A549 (cell line): ENCODE results near the gene SARS2. TPM values are rescaled to one million over a fixed set of nuclear protein-coding genes. Genes with fewer than 3 reads are reported as not detected.

Source experiments
- ATAC-seq, 2 experiments: fragments of 200-7000 bp in 1 of 2; fragments of >200 bp in 1 of 2; cut with Nextera tagmentation in 1 of 2; cut with Tn5 transposase in 1 of 2; 3 replicates each; pipeline versions ENCODE4 v1.8.0 to v1.9.1; 2018 to 2020; ENCODE audit warnings: mild to moderate bottlenecking in 1 of 2, moderate library complexity in 1 of 2
- CTCF ChIA-PET: fragments of 300-600 bp; sonication (Branson Sonifier 250); formaldehyde crosslinking; extraction: SDS; loops from one replicate; lab custom pipeline; 2021; ENCODE audit warnings: antibody characterized with exemption, inconsistent platforms; lab: Yijun Ruan, JAX
- POLR2A ChIA-PET: fragments of 350-600 bp; formaldehyde crosslinking; extraction: SDS; loops from one replicate; lab custom pipeline; 2021; ENCODE audit warnings: antibody characterized with exemption, inconsistent platforms; lab: Yijun Ruan, JAX
- DNase-seq, 2 experiments: peaks; one replicate each; pipeline versions ENCODE4 v3.0.0 to v3.0.0-alpha.2; 2011 to 2016; ENCODE audit warnings: low read depth in 1 of 2, low spot score in 1 of 2
- FAIRE-seq: peaks from 2 replicates; lab custom pipeline; 2011; peaks lifted over from hg19 to GRCh38; lab: Jason Lieb, UNC
- H3K27ac ChIP-seq, 2 experiments: fragments of >200 bp; sonication (Bioruptor Twin); formaldehyde crosslinking; 3 replicates each; pipeline ENCODE4 v1.5.1; 2016 to 2017
- H3K4me1 ChIP-seq: fragments of >200 bp; sonication (Bioruptor Twin); formaldehyde crosslinking; 3 replicates; pipeline ENCODE4 v1.6.1; 2016
- H3K4me2 ChIP-seq: fragments of >200 bp; sonication (Bioruptor Twin); formaldehyde crosslinking; 3 replicates; pipeline ENCODE4 v1.6.1; 2016
- H3K4me3 ChIP-seq: fragments of >200 bp; sonication (Bioruptor Twin); formaldehyde crosslinking; 3 replicates; pipeline ENCODE4 v1.5.1; 2016
- H3K9me3 ChIP-seq: fragments of >200 bp; sonication (Bioruptor Twin); formaldehyde crosslinking; 3 replicates; pipeline ENCODE4 v1.6.1; 2016
- BHLHE40 ChIP-seq: IDR thresholded peaks from 2 replicates; pipeline ENCODE4 v1.6.1; 2012; ENCODE audit warnings: low read depth, low read length, inconsistent platforms
- CHD2 ChIP-seq: fragments of 150-350 bp; IDR thresholded peaks from 2 replicates; pipeline ENCODE4 v1.6.1; 2014; ENCODE audit warnings: low read length; ENCODE audit not compliant: partially characterized antibody
- CHD4 ChIP-seq: fragments of 200-600 bp; sonication (generic); IDR thresholded peaks from 2 replicates; pipeline ENCODE4 v1.6.1; 2016; ENCODE audit warnings: antibody characterized with exemption, mild to moderate bottlenecking, borderline replicate concordance
- EHF ChIP-seq: fragments of 250-450 bp; sonication (Bioruptor Pico); IDR thresholded peaks from 2 replicates; pipeline ENCODE4 v1.5.0; 2020; ENCODE audit warnings: mild to moderate bottlenecking
- ESRRA ChIP-seq: fragments of 150-350 bp; IDR thresholded peaks from 2 replicates; pipeline ENCODE4 v1.6.1; 2014; ENCODE audit warnings: mild to moderate bottlenecking, low read length, borderline replicate concordance
- FOSL2 ChIP-seq, 2 experiments: fragments of 450-650 bp in 1 of 2; fragments of >200 bp in 1 of 2; sonication (Bioruptor Twin) in 1 of 2; formaldehyde crosslinking; IDR thresholded peaks; 2 replicates each; pipeline versions ENCODE4 v1.5.0 to v1.6.1; 2016 to 2020; ENCODE audit warnings: mild to moderate bottlenecking in 1 of 2, moderate library complexity in 1 of 2
- FOXS1 ChIP-seq: fragments of 250-450 bp; sonication (Bioruptor Pico); IDR thresholded peaks from 2 replicates; pipeline ENCODE4 v1.5.0; 2020; ENCODE audit warnings: mild to moderate bottlenecking, moderate library complexity
- GATA3 ChIP-seq: IDR thresholded peaks from 2 replicates; pipeline ENCODE4 v1.6.1; 2012; ENCODE audit warnings: borderline replicate concordance
- HEYL ChIP-seq: fragments of 250-450 bp; sonication (Bioruptor Pico); IDR thresholded peaks from 2 replicates; pipeline ENCODE4 v1.8.0; 2021; ENCODE audit warnings: mild to moderate bottlenecking, moderate library complexity
- HOXB5 ChIP-seq: fragments of 250-450 bp; sonication (Bioruptor Pico); IDR thresholded peaks from 2 replicates; pipeline ENCODE4 v1.5.0; 2020; ENCODE audit warnings: mild to moderate bottlenecking, moderate library complexity
- JUNB ChIP-seq: fragments of >200 bp; sonication (Bioruptor Twin); formaldehyde crosslinking; IDR thresholded peaks from 2 replicates; pipeline ENCODE4 v1.6.1; 2016
- MYC ChIP-seq: IDR thresholded peaks from 2 replicates; pipeline ENCODE4 v1.6.1; 2012; ENCODE audit warnings: mild to moderate bottlenecking, inconsistent platforms, low read length, improper control_type of control experiment, borderline replicate concordance
- NFE2L2 ChIP-seq: fragments of 150-350 bp; conservative IDR thresholded peaks from 2 replicates; pipeline ENCODE4 v1.6.1; 2014; ENCODE audit warnings: low read length
- NR3C1 ChIP-seq: fragments of >200 bp; sonication (Bioruptor Twin); formaldehyde crosslinking; IDR thresholded peaks from 3 replicates; pipeline ENCODE4 v1.6.1; 2017
- POLR2A ChIP-seq: IDR thresholded peaks from 2 replicates; pipeline ENCODE4 v1.6.1; 2012; ENCODE audit warnings: mild to moderate bottlenecking, low read length
- POLR2AphosphoS2 ChIP-seq: conservative IDR thresholded peaks from 2 replicates; pipeline ENCODE4 v1.6.1; 2012; ENCODE audit warnings: low read length, improper control_type of control experiment, inconsistent platforms
- RCOR1 ChIP-seq: fragments of 150-350 bp; IDR thresholded peaks from 2 replicates; pipeline ENCODE4 v1.6.1; 2014; ENCODE audit warnings: antibody characterized with exemption, low read length, low read depth
- RFX5 ChIP-seq: fragments of 450-650 bp; IDR thresholded peaks from 2 replicates; pipeline ENCODE4 v1.7.1; 2014; ENCODE audit warnings: antibody characterized with exemption, mild to moderate bottlenecking, moderate library complexity
- RNF2 ChIP-seq: fragments of 200-600 bp; sonication (generic); IDR thresholded peaks from 2 replicates; pipeline ENCODE4 v1.6.1; 2016; ENCODE audit warnings: low read depth, mild to moderate bottlenecking, antibody characterized with exemption, moderate library complexity, borderline replicate concordance
- SMC3 ChIP-seq: fragments of >200 bp; sonication (Bioruptor Twin); formaldehyde crosslinking; IDR thresholded peaks from 3 replicates; pipeline ENCODE4 v1.6.1; 2018; ENCODE audit warnings: inconsistent platforms
- ZFP36 ChIP-seq: fragments of 450-650 bp; IDR thresholded peaks from 2 replicates; pipeline ENCODE4 v1.6.1; 2014; ENCODE audit warnings: borderline replicate concordance; ENCODE audit not compliant: partially characterized antibody
- ZSCAN20 ChIP-seq: fragments of 250-450 bp; sonication (Bioruptor Pico); IDR thresholded peaks from 2 replicates; pipeline ENCODE4 v1.8.0; 2022; ENCODE audit warnings: mild to moderate bottlenecking, moderate library complexity
- WGBS: methylation state at CpG from one replicate; pipeline ENCODE4 v1.1.6; 2017; ENCODE audit errors: missing lambda C conversion rate; 5-methylcytosine and 5-hydroxymethylcytosine counted together
- polyA minus RNA-seq: library from RNA; depleted of rRNA, polyadenylated mRNA; stranded (reverse); fragments of >200 nt; gene quantifications from 2 replicates; pipeline ENCODE4 v1.2.3, GENCODE V29; 2011; rRNA and poly(A)+ RNA removed
- polyA plus RNA-seq, 4 experiments: library from polyadenylated mRNA; depleted of rRNA in 3 of 4; stranded (reverse); fragments of >200 nt; fragmentation: RNase III in 1 of 4; extraction: RNeasy Plus Mini Kit Qiagen cat#74134 plus additional on column Dnase treatment in 1 of 4; gene quantifications; 2 replicates in 3 of 4; 3 replicates in 1 of 4; pipeline ENCODE4 v1.2.3, GENCODE V29; 2011 to 2017
- TF ChIP-seq, protein P1 (sequence below): fragments of 150-350 bp; IDR thresholded peaks from 2 replicates; pipeline ENCODE4 v1.6.1; 2014; ENCODE audit warnings: low read depth, mild to moderate bottlenecking, low read length
- TF ChIP-seq, protein P2 (sequence below): IDR thresholded peaks from 2 replicates; pipeline ENCODE4 v1.6.1; 2012; ENCODE audit warnings: low read depth, borderline replicate concordance
- TF ChIP-seq, protein P3 (sequence below): fragments of >200 bp; sonication (Bioruptor Twin); formaldehyde crosslinking; IDR thresholded peaks from 3 replicates; pipeline ENCODE4 v1.6.1; 2016
- TF ChIP-seq, protein P4 (sequence below): fragments of 200-600 bp; sonication (generic); IDR thresholded peaks from 2 replicates; pipeline ENCODE4 v1.6.1; 2016; ENCODE audit warnings: antibody characterized with exemption, mild to moderate bottlenecking, moderate library complexity
- TF ChIP-seq, protein P5 (sequence below): fragments of 450-650 bp; IDR thresholded peaks from 2 replicates; pipeline ENCODE4 v1.6.1; 2014; ENCODE audit warnings: antibody characterized with exemption
- TF ChIP-seq, protein P6 (sequence below): IDR thresholded peaks from 2 replicates; pipeline ENCODE4 v1.6.1; 2012

SARS2 gene, protein sequence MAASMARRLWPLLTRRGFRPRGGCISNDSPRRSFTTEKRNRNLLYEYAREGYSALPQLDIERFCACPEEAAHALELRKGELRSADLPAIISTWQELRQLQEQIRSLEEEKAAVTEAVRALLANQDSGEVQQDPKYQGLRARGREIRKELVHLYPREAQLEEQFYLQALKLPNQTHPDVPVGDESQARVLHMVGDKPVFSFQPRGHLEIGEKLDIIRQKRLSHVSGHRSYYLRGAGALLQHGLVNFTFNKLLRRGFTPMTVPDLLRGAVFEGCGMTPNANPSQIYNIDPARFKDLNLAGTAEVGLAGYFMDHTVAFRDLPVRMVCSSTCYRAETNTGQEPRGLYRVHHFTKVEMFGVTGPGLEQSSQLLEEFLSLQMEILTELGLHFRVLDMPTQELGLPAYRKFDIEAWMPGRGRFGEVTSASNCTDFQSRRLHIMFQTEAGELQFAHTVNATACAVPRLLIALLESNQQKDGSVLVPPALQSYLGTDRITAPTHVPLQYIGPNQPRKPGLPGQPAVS
- polyA plus RNA-seq (2011; rRNA removed): 46.1 and 46.7 TPM in 2 replicates
- 81.2 and 106 TPM in 2 replicates for polyA plus RNA-seq (2012; cell fraction: cytosol; rRNA removed)
- polyA plus RNA-seq (2012; cell fraction: nucleus; rRNA removed): 448 and 539 TPM in 2 replicates
- polyA plus RNA-seq (2017; fragmentation: RNase III; extraction: RNeasy Plus Mini Kit Qiagen cat#74134 plus additional on column Dnase treatment): 81.8 to 98.0 TPM (median 93.4 TPM) in 3 replicates
- 54.8 and 68.1 TPM in 2 replicates for polyA minus RNA-seq

DNA sequence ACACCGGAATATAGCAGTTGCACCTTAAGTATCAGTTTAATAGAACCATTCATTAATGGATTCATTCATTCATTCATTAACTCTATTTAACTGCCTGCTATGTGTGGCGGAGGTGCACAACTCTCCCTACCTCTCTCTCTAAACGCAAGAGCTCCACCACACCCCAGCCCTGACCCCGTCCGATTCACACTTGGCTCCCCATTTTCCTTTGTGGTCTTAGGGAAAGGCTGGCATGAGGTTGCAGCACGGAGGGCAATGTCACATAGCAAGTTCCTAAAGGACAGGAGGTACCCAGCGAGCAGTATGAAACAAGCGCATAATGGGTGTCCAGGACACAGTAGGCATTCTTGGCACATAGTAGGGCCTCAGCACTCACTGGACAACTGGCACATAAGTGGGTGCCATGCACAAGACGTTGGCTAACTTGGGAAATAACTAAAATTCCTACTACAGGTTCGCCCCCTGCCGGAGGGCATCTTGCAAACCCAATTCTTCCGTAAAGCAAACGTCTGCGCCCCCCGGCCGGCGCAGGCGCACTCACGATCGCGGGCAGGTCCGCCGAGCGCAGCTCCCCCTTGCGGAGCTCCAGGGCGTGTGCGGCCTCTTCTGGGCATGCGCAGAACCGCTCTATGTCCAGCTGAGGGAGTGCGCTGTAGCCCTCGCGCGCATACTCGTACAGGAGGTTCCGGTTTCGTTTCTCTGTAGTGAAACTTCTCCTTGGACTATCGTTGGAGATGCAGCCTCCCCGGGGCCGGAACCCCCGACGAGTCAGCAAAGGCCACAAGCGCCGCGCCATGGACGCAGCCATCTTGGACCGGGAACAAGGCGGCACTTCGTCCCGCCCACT lies at the start of gene SARS2:
TSS of gene SARS2 (minus strand) at position 835 of the 847 bp plus-strand sequence. CDS start at position 808, 27 bp downstream.
- Histone ChIP-seq H3K4me3 (peak within 1 kb of the TSS; percentile 66), H3K27ac (peak within 1 kb of the TSS; percentile 87), H3K4me2 (peak within 1 kb of the TSS; percentile 86), H3K9me3 (no peaks in the 10 kb centered on the region), H3K4me1 (peaks cover 19% of the 10 kb centered on the region)
- 3% methylated on average over 49 of the region's 49 CpGs for WGBS
- FAIRE-seq: no peak
- CTCF ChIA-PET: interaction anchor here (0.5 to 12.2 kb wide), 136 partner anchors 9 to 1548 kb away, joined by 3 to 245 read pairs (median 4); partner anchors contain the start of genes ACP7, CAPN12, CCER2 and ECH1
- DNase-seq: peak; percentile 98 to 99
- ATAC-seq: peak; percentile 65 to 69
- POLR2A ChIA-PET: interaction anchor here (0.6 to 3.0 kb wide), 58 partner anchors 9 to 572 kb away, joined by 3 to 30 read pairs (median 4); partner anchors contain the start of genes ACTN4, CCER2, ECH1 and EIF3K
- no peak for TF ChIP-seq FOXS1 (CRISPR knock-in tag)
- TF ChIP-seq CHD4: peak; percentile 67; the same call in 1 of the 2 replicates
- no peak for TF ChIP-seq NFE2L2
- TF ChIP-seq FOSL2 (IDR thresholded peaks at IDR 0.05): no peak
- TF ChIP-seq FOSL2 (CRISPR knock-in tag; IDR thresholded peaks at IDR 0.05): no peak
- TF ChIP-seq HOXB5: peak; percentile 54; the same call in 1 of the 2 replicates
- TF ChIP-seq GATA3: peak; percentile 22; the same call in 1 of the 2 replicates
- no peak for TF ChIP-seq ZFP36
- TF ChIP-seq SMC3: peak; percentile 99
- no peak for TF ChIP-seq HEYL (CRISPR knock-in tag)
- no peak for TF ChIP-seq ZSCAN20
- TF ChIP-seq, protein P1, sequence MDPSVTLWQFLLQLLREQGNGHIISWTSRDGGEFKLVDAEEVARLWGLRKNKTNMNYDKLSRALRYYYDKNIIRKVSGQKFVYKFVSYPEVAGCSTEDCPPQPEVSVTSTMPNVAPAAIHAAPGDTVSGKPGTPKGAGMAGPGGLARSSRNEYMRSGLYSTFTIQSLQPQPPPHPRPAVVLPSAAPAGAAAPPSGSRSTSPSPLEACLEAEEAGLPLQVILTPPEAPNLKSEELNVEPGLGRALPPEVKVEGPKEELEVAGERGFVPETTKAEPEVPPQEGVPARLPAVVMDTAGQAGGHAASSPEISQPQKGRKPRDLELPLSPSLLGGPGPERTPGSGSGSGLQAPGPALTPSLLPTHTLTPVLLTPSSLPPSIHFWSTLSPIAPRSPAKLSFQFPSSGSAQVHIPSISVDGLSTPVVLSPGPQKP: no peak
- TF ChIP-seq POLR2A: no peak
- TF ChIP-seq, protein P2, sequence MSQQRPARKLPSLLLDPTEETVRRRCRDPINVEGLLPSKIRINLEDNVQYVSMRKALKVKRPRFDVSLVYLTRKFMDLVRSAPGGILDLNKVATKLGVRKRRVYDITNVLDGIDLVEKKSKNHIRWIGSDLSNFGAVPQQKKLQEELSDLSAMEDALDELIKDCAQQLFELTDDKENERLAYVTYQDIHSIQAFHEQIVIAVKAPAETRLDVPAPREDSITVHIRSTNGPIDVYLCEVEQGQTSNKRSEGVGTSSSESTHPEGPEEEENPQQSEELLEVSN: peak; percentile 67; the same call in 1 of the 2 replicates
- TF ChIP-seq CHD2: peak; percentile 25
- TF ChIP-seq, protein P3, sequence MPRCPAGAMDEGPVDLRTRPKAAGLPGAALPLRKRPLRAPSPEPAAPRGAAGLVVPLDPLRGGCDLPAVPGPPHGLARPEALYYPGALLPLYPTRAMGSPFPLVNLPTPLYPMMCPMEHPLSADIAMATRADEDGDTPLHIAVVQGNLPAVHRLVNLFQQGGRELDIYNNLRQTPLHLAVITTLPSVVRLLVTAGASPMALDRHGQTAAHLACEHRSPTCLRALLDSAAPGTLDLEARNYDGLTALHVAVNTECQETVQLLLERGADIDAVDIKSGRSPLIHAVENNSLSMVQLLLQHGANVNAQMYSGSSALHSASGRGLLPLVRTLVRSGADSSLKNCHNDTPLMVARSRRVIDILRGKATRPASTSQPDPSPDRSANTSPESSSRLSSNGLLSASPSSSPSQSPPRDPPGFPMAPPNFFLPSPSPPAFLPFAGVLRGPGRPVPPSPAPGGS: 0 out of 3 replicates have a peak, but pooled peaks have one; percentile 63
- TF ChIP-seq, protein P4, sequence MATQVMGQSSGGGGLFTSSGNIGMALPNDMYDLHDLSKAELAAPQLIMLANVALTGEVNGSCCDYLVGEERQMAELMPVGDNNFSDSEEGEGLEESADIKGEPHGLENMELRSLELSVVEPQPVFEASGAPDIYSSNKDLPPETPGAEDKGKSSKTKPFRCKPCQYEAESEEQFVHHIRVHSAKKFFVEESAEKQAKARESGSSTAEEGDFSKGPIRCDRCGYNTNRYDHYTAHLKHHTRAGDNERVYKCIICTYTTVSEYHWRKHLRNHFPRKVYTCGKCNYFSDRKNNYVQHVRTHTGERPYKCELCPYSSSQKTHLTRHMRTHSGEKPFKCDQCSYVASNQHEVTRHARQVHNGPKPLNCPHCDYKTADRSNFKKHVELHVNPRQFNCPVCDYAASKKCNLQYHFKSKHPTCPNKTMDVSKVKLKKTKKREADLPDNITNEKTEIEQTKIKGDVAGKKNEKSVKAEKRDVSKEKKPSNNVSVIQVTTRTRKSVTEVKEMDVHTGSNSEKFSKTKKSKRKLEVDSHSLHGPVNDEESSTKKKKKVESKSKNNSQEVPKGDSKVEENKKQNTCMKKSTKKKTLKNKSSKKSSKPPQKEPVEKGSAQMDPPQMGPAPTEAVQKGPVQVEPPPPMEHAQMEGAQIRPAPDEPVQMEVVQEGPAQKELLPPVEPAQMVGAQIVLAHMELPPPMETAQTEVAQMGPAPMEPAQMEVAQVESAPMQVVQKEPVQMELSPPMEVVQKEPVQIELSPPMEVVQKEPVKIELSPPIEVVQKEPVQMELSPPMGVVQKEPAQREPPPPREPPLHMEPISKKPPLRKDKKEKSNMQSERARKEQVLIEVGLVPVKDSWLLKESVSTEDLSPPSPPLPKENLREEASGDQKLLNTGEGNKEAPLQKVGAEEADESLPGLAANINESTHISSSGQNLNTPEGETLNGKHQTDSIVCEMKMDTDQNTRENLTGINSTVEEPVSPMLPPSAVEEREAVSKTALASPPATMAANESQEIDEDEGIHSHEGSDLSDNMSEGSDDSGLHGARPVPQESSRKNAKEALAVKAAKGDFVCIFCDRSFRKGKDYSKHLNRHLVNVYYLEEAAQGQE: peak; percentile 24; the same call in 1 of the 2 replicates
- TF ChIP-seq RCOR1: no peak
- TF ChIP-seq POLR2AphosphoS2: peak; percentile 56; the same call in 1 of the 2 replicates
- TF ChIP-seq RNF2: no peak
- no peak for TF ChIP-seq NR3C1
- no peak; the same call in 1 of the 2 replicates for TF ChIP-seq RFX5
- TF ChIP-seq MYC: no peak
- TF ChIP-seq EHF (CRISPR knock-in tag): no peak
- 0 out of 2 replicates have a peak, but pooled peaks have one; percentile 49 for TF ChIP-seq ESRRA
- TF ChIP-seq BHLHE40: 0 out of 2 replicates have a peak, but pooled peaks have one; percentile 33
- TF ChIP-seq, protein P5, sequence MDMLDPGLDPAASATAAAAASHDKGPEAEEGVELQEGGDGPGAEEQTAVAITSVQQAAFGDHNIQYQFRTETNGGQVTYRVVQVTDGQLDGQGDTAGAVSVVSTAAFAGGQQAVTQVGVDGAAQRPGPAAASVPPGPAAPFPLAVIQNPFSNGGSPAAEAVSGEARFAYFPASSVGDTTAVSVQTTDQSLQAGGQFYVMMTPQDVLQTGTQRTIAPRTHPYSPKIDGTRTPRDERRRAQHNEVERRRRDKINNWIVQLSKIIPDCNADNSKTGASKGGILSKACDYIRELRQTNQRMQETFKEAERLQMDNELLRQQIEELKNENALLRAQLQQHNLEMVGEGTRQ: no peak
- TF ChIP-seq JUNB: no peak
- TF ChIP-seq, protein P6, sequence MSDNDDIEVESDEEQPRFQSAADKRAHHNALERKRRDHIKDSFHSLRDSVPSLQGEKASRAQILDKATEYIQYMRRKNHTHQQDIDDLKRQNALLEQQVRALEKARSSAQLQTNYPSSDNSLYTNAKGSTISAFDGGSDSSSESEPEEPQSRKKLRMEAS: peak; percentile 61; the same call in 1 of the 2 replicates
